ENCODE results near the gene PUSL1. TPM values are rescaled to one million over a fixed set of nuclear protein-coding genes. Genes with fewer than 3 reads are reported as not detected.

PUSL1 gene, protein sequence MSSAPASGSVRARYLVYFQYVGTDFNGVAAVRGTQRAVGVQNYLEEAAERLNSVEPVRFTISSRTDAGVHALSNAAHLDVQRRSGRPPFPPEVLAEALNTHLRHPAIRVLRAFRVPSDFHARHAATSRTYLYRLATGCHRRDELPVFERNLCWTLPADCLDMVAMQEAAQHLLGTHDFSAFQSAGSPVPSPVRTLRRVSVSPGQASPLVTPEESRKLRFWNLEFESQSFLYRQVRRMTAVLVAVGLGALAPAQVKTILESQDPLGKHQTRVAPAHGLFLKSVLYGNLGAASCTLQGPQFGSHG
- total RNA-seq, result 10 to 100 TPM in 2 of 4 donors, 1 to 10 TPM in 2; 6.2 to 13.1 (median 9.5) TPM

GRCh38 chr1:1307923-1308755 is at the start of gene PUSL1, which contains the start of gene ACAP3:
Gene PUSL1, plus strand, starts transcription at chr1:1308597. Its CDS starts 47 bp downstream, at chr1:1308644.
Gene ACAP3, minus strand, starts transcription at chr1:1307930. Its CDS starts 115 bp downstream, at chr1:1307815.
- H3K4me1 ChIP-seq, result peaks cover 38 to 50% of the 10 kb centered on the region in 2 donors

GRCh38 chr1:1259119-1259488 is 49.3 kb upstream of the PUSL1 start:
- intact Hi-C loops (cut with DNase I; ENCODE audit: low total_unique reads) (no loop called here), in situ Hi-C loops (cut with MboI; ENCODE audit: low sequenced_read_pairs in 4 of 4) (loop anchor here in 2 of 4 donors (25.0 kb wide), 2 partner anchors 122 to 147 kb away; partner anchors contain the start of gene C1orf159 (in 1 of the 2))
- Histone ChIP-seq H3K27me3 (no peaks in the 10 kb centered on the region), H3K4me3 (no peak overlapping the region), H3K27ac (no peak overlapping the region), H3K9me3 (no peaks in the 10 kb centered on the region), H3K36me3 (peaks cover 0 to 74% of the 10 kb centered on the region in 2 donors), H3K4me1 (no peaks in the 10 kb centered on the region)
- ATAC-seq (no peak), DNase-seq (no peak)
- TF ChIP-seq, protein P1, sequence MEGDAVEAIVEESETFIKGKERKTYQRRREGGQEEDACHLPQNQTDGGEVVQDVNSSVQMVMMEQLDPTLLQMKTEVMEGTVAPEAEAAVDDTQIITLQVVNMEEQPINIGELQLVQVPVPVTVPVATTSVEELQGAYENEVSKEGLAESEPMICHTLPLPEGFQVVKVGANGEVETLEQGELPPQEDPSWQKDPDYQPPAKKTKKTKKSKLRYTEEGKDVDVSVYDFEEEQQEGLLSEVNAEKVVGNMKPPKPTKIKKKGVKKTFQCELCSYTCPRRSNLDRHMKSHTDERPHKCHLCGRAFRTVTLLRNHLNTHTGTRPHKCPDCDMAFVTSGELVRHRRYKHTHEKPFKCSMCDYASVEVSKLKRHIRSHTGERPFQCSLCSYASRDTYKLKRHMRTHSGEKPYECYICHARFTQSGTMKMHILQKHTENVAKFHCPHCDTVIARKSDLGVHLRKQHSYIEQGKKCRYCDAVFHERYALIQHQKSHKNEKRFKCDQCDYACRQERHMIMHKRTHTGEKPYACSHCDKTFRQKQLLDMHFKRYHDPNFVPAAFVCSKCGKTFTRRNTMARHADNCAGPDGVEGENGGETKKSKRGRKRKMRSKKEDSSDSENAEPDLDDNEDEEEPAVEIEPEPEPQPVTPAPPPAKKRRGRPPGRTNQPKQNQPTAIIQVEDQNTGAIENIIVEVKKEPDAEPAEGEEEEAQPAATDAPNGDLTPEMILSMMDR (IDR thresholded peaks at IDR 0.05 in 4 of 5, conservative IDR thresholded peaks at IDR 0.05 in 1 of 5), result no peak
- TF ChIP-seq POLR2A (IDR thresholded peaks at IDR 0.05), result no peak

More at GRCh38 chr1:1307923-1308755, at the start of gene PUSL1, which contains the start of gene ACAP3:
- DNase-seq (peak; percentile 73 to 89), ATAC-seq (peak; percentile 72 to 77)
- H3K9me3 ChIP-seq, result no peaks in the 10 kb centered on the region
- in situ Hi-C loops (cut with MboI; ENCODE audit: low sequenced_read_pairs in 4 of 4), result no loop called here
- intact Hi-C loops (cut with DNase I; ENCODE audit: low total_unique reads), result loop anchor here (1.0 to 2.0 kb wide), 5 partner anchors 17 to 67 kb away; partner anchors contain the start of genes AURKAIP1, CPTP, INTS11 and UBE2J2
- H3K27me3 ChIP-seq, result no peaks in the 10 kb centered on the region
- TF ChIP-seq, protein P1 (IDR thresholded peaks at IDR 0.05 in 4 of 5, conservative IDR thresholded peaks at IDR 0.05 in 1 of 5), result peak in 3 of 5 experiments; percentile 20 to 51 (median 30)
- peak in 1 of 2 donors; percentile 47 for TF ChIP-seq POLR2A (IDR thresholded peaks at IDR 0.05)
- peak within 1 kb of the TSS; percentile 67 to 92 (median 75) for H3K4me3 ChIP-seq
- peaks cover 0 to 19% of the 10 kb centered on the region in 2 donors for H3K36me3 ChIP-seq
- peak within 1 kb of the TSS; percentile 88 to 100 (median 96) for H3K27ac ChIP-seq

DNA sequence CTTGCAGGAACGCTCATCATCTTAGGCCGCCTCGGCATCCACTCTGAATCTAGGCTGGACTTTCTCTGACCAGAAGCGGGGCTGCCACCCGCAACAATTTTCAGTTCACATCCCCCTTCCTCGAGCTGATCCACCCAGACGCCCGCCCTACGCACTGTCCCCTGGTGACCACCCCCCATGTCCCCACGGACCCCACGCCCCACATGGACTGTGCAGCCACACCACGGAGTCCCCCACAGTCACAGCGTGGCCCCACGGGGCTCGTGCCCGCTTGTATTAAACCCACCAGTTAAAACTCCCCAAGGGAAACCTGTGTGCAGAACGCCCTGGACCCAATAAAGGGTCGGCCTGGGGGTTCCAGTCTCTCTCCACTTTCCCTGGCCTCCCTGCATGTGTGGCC is 48.9 kb upstream of the PUSL1 start:
- intact Hi-C loops (cut with DNase I; ENCODE audit: low total_unique reads), result no loop called here
- Histone ChIP-seq H3K9me3 (no peaks in the 10 kb centered on the region), H3K27me3 (no peaks in the 10 kb centered on the region), H3K4me3 (no peak overlapping the region), H3K27ac (no peak overlapping the region), H3K36me3 (peaks cover 0 to 71% of the 10 kb centered on the region in 2 donors), H3K4me1 (no peaks in the 10 kb centered on the region)
- TF ChIP-seq POLR2A (IDR thresholded peaks at IDR 0.05), result no peak
- TF ChIP-seq, protein P1 (IDR thresholded peaks at IDR 0.05 in 4 of 5, conservative IDR thresholded peaks at IDR 0.05 in 1 of 5), result no peak
- ATAC-seq, result no peak
- in situ Hi-C loops (cut with MboI; ENCODE audit: low sequenced_read_pairs in 4 of 4), result loop anchor here in 2 of 4 donors (25.0 kb wide), 2 partner anchors 122 to 147 kb away; partner anchors contain the start of gene C1orf159 (in 1 of the 2)
- DNase-seq, result no peak

- Histone ChIP-seq H3K27me3 (no peaks in the 10 kb centered on the region), H3K36me3 (peaks cover 0 to 66% of the 10 kb centered on the region in 2 donors), H3K9me3 (no peaks in the 10 kb centered on the region), H3K27ac (no peak overlapping the region), H3K4me3 (no peak overlapping the region), H3K4me1 (no peaks in the 10 kb centered on the region)
- DNase-seq (no peak), ATAC-seq (no peak)
- intact Hi-C loops (cut with DNase I; ENCODE audit: low total_unique reads), result no loop called here
- TF ChIP-seq, protein P1 (IDR thresholded peaks at IDR 0.05 in 4 of 5, conservative IDR thresholded peaks at IDR 0.05 in 1 of 5), result no peak
- TF ChIP-seq POLR2A (IDR thresholded peaks at IDR 0.05), result no peak
- in situ Hi-C loops (cut with MboI; ENCODE audit: low sequenced_read_pairs in 4 of 4), result loop anchor here in 2 of 4 donors (25.0 kb wide), 2 partner anchors 123 to 148 kb away; partner anchors contain the start of gene C1orf159 (in 1 of the 2)
These were observed 48.3 kb upstream of the PUSL1 start for GRCh38 chr1:1259951-1260600.
